ENCODE measurements around the gene ZSCAN29. TPM values are rescaled to one million over a fixed set of nuclear protein-coding genes. Genes with fewer than 3 reads are reported as not detected.
A peak's percentile ranks its signal among the peaks of the same experiment; 100 is the strongest.

The ZSCAN29 gene
- total RNA-seq, 1 experiment from 2014 or later: 36.3 TPM

DNA sequence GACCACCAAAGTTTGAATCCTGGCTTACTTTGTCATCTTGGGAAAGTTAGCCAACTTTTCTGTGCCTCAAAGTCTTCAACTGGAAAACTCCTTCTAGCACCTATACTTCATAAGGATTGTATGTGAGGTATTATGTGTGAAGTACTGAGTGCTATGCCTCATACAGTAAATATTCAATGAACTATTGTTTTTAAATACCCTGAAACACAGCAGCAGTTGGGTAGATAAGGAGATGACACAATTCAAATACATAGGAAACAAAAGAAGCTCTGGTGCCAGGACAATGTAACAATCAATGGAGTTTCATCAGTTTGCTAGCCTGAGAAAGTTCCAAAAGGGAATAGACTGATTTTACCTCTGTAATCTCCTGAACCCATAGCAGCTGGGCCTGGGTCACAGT lies 43.4 kb upstream of the ZSCAN29 start:
- Histone ChIP-seq H3K4me1 (replicated peaks; ENCODE audit: insufficient read depth) (no peaks in the 10 kb centered on the region), H3F3A (ENCODE audit: insufficient read depth, low read depth) (no peaks in the 10 kb centered on the region; the same call in 1 of the 2 replicates), H3K27ac (no peak overlapping the region), H3K4me3 (no peak overlapping the region), H3K4me2 (no peak overlapping the region), H4K20me1 (ENCODE audit: insufficient read depth) (no peaks in the 10 kb centered on the region), H3K9me3 (ENCODE audit: insufficient read depth, low read depth) (no peaks in the 10 kb centered on the region), H3K27me3 (ENCODE audit: insufficient read depth, low read depth) (no peaks in the 10 kb centered on the region), H3K79me2 (ENCODE audit: low read depth) (no peaks in the 10 kb centered on the region), H3K36me3 (ENCODE audit: low read depth) (peaks cover 5% of the 10 kb centered on the region; the same call in 1 of the 2 replicates), H2AFZ (no peak overlapping the region), H3K9me2 (ENCODE audit: insufficient read depth) (no peaks in the 10 kb centered on the region)
- intact Hi-C loops (cut with micrococcal nuclease; ENCODE audit: unreplicated experiment): no loop called here
- DNase-seq: no peak
- CTCF ChIA-PET: no interaction called here
- TF ChIP-seq EZH2 (IDR thresholded peaks at IDR 0.05; ENCODE audit: low read depth): no peak
- TF ChIP-seq, protein P1, sequence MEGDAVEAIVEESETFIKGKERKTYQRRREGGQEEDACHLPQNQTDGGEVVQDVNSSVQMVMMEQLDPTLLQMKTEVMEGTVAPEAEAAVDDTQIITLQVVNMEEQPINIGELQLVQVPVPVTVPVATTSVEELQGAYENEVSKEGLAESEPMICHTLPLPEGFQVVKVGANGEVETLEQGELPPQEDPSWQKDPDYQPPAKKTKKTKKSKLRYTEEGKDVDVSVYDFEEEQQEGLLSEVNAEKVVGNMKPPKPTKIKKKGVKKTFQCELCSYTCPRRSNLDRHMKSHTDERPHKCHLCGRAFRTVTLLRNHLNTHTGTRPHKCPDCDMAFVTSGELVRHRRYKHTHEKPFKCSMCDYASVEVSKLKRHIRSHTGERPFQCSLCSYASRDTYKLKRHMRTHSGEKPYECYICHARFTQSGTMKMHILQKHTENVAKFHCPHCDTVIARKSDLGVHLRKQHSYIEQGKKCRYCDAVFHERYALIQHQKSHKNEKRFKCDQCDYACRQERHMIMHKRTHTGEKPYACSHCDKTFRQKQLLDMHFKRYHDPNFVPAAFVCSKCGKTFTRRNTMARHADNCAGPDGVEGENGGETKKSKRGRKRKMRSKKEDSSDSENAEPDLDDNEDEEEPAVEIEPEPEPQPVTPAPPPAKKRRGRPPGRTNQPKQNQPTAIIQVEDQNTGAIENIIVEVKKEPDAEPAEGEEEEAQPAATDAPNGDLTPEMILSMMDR (conservative IDR thresholded peaks at IDR 0.05): no peak
- POLR2A ChIA-PET (ENCODE audit: unreplicated experiment): no interaction called here
- no TSS peak for BruUV-seq (replicated peaks)

DNA sequence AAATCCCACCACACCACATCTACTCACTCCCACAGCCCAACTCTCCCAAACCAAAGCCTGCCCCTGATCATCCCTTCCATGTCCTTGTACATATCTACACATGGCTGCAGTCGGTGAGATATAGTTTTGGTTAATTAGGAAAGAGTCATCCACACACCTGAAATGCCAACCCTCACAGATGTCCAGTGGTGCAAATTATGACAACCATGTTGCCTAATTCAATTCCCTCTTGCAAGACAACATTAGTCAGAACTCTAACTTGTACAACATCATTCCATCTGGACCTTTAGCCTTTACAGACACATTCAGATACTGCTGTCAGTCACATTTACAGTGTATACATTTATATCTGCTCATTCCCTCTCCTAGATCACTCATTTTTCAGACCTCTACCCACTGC lies 41.3 kb upstream of the ZSCAN29 start:
- Histone ChIP-seq H3K4me3 (no peak overlapping the region), H3K36me3 (ENCODE audit: low read depth) (peaks cover 10% of the 10 kb centered on the region; the same call in 1 of the 2 replicates), H3F3A (ENCODE audit: insufficient read depth, low read depth) (peaks cover 4% of the 10 kb centered on the region; the same call in 1 of the 2 replicates), H3K27me3 (ENCODE audit: insufficient read depth, low read depth) (no peaks in the 10 kb centered on the region), H3K4me2 (no peak overlapping the region), H4K20me1 (ENCODE audit: insufficient read depth) (no peaks in the 10 kb centered on the region), H2AFZ (no peak overlapping the region), H3K27ac (no peak overlapping the region), H3K9me3 (ENCODE audit: insufficient read depth, low read depth) (no peaks in the 10 kb centered on the region), H3K9me2 (ENCODE audit: insufficient read depth) (no peaks in the 10 kb centered on the region), H3K4me1 (replicated peaks; ENCODE audit: insufficient read depth) (no peaks in the 10 kb centered on the region), H3K79me2 (ENCODE audit: low read depth) (no peaks in the 10 kb centered on the region)
- DNase-seq: no peak
- BruUV-seq (replicated peaks): no TSS peak
- POLR2A ChIA-PET (ENCODE audit: unreplicated experiment): no interaction called here
- CTCF ChIA-PET: interaction anchor here (0.7 kb wide), 1 partner anchor 187 kb away, joined by 4 read pairs; no protein-coding TSS in a partner anchor
- no peak for TF ChIP-seq EZH2 (IDR thresholded peaks at IDR 0.05; ENCODE audit: low read depth)
- TF ChIP-seq, protein P1 (conservative IDR thresholded peaks at IDR 0.05): no peak
- intact Hi-C loops (cut with micrococcal nuclease; ENCODE audit: unreplicated experiment): no loop called here

DNA sequence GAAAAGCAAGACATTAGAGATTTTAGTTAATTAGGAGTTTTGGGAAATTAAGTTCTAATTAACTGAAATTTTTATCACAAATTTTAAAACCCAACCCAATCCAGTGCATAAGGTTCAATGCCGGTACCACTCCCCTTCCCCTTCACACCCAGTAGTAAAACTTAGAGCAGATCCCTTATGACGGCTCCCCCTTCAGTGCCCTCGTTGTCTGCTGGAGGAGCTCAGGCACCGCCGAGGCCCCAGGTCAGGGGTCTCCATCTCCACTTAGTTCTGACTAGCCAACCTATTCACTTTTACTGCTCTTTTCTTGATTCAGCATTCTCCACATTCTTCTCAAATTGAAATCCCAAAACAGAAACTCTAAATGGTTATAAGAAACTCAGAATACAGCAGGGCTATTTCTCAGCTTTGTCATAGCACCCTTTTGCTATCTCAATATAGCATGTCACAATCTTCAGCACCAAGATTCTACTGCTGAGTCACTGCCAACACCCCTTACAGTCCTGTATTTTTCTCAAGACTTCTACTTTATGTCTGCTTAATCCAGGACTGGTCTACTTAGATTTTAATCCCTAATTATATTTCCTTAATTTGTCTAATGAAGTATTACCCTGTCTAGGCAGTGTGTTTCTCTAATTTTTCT lies 39.9 kb upstream of the ZSCAN29 start:
- Histone ChIP-seq H3K4me2 (no peak overlapping the region), H3K9me3 (ENCODE audit: insufficient read depth, low read depth) (no peaks in the 10 kb centered on the region), H3K9me2 (ENCODE audit: insufficient read depth) (no peaks in the 10 kb centered on the region), H4K20me1 (ENCODE audit: insufficient read depth) (no peaks in the 10 kb centered on the region), H3K4me1 (replicated peaks; ENCODE audit: insufficient read depth) (no peaks in the 10 kb centered on the region), H3K36me3 (ENCODE audit: low read depth) (peaks cover 12% of the 10 kb centered on the region; the same call in 1 of the 2 replicates), H3K27me3 (ENCODE audit: insufficient read depth, low read depth) (no peaks in the 10 kb centered on the region), H3K27ac (peak overlapping the region; percentile 35), H3F3A (ENCODE audit: insufficient read depth, low read depth) (peaks cover 4% of the 10 kb centered on the region; the same call in 1 of the 2 replicates), H2AFZ (no peak overlapping the region), H3K79me2 (ENCODE audit: low read depth) (no peaks in the 10 kb centered on the region), H3K4me3 (no peak overlapping the region)
- DNase-seq: no peak
- no TSS peak for BruUV-seq (replicated peaks)
- intact Hi-C loops (cut with micrococcal nuclease; ENCODE audit: unreplicated experiment): no loop called here
- ChIA-PET CTCF (no interaction called here), POLR2A (ENCODE audit: unreplicated experiment) (no interaction called here)
- no peak for TF ChIP-seq EZH2 (IDR thresholded peaks at IDR 0.05; ENCODE audit: low read depth)
- TF ChIP-seq, protein P1 (conservative IDR thresholded peaks at IDR 0.05): no peak

Data from PC-9 (cell line).